ENCODE data around the gene LGR4.

The LGR4 gene

DNA sequence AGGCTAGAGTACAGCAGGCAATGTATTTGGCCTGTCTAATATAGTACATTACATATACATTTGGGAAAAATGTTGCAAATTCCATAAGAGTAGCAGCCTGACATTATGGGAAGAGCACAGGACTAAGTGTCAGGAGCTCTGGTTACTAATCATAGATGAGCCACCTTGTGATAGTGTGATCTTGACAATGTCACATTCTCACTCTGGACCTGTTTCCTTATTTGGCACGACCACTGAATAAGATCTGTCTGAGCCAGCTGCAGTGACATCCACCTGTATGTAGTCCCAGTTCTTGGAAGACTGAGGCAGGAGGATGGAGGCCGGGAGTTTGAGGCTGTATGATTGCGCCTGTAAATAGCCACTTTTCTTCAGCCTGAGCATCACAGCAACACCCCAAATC lies 39.6 kb upstream of the LGR4 start:
- TF ChIP-seq, protein P1, sequence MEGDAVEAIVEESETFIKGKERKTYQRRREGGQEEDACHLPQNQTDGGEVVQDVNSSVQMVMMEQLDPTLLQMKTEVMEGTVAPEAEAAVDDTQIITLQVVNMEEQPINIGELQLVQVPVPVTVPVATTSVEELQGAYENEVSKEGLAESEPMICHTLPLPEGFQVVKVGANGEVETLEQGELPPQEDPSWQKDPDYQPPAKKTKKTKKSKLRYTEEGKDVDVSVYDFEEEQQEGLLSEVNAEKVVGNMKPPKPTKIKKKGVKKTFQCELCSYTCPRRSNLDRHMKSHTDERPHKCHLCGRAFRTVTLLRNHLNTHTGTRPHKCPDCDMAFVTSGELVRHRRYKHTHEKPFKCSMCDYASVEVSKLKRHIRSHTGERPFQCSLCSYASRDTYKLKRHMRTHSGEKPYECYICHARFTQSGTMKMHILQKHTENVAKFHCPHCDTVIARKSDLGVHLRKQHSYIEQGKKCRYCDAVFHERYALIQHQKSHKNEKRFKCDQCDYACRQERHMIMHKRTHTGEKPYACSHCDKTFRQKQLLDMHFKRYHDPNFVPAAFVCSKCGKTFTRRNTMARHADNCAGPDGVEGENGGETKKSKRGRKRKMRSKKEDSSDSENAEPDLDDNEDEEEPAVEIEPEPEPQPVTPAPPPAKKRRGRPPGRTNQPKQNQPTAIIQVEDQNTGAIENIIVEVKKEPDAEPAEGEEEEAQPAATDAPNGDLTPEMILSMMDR (IDR thresholded peaks at IDR 0.05; ENCODE audit: low read depth, low read length, missing control alignments) = no peak
- DNase-seq (ENCODE audit: low read depth) = no peak
- no peak overlapping the region for H3K4me3 ChIP-seq (ENCODE audit: low read depth, low read length)

DNA sequence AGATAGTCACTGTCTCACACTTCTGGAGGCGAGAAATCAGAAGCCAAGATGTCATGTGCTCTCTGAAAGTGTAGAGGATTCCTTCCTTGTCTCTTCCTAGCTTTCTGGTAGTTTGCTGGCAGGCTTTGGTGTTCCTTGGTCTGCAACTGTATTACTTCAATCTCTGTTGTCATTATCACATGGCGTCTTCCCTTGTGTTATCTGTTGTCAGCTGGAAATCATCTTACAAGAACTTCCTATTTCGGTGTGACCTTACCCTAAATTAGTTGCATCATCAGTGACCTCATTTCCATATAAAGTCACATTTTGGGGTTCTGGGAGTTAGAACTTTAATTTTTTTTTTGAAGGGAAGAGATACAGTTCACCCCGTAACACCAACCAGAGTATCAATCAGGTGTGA lies 37.3 kb upstream of the LGR4 start:
- TF ChIP-seq, protein P1 (IDR thresholded peaks at IDR 0.05; ENCODE audit: low read depth, low read length, missing control alignments) = no peak
- no peak overlapping the region for H3K4me3 ChIP-seq (ENCODE audit: low read depth, low read length)
- DNase-seq (ENCODE audit: low read depth) = no peak

DNA sequence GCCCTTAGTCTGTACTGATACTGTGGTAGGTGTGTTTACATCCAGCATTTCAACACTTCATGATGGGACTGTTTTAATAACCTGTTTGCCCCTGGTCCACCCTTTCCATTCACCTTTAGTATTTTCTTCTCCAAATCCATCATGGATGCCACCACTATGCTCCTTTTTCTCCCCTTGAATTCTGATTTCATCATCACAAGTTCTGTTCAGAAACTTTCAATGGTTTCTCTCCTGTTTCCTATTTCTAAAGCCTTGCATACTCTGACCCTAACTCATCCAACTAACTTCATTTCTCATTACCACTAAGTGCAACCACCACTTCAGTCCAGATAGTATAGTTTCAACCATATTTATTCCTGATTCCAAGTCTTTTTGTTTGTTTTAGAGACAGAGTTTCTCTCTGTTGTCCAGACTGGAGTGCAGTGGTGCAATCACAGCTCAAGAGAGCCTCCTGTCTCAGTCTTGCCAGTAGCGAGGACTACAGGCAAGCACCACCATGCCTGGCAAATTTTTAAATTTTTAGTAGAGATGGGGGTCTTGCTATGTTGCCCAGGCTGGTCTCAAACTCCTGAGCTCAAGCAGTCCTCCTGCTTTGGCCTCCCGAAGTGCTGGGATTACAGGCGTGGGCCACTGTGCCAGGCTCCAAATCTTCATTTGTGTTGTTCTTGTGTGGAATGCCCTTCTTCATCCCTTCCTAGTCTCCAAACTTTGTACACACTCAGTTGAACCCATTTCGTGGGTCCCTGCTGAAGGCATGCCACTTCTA lies 35.1 kb upstream of the LGR4 start:
- TF ChIP-seq, protein P1 (IDR thresholded peaks at IDR 0.05; ENCODE audit: low read depth, low read length, missing control alignments) = no peak
- DNase-seq (ENCODE audit: low read depth) = no peak
- H3K4me3 ChIP-seq (ENCODE audit: low read depth, low read length) = peak overlapping the region; percentile 79; the same call in 1 of the 2 replicates

DNA sequence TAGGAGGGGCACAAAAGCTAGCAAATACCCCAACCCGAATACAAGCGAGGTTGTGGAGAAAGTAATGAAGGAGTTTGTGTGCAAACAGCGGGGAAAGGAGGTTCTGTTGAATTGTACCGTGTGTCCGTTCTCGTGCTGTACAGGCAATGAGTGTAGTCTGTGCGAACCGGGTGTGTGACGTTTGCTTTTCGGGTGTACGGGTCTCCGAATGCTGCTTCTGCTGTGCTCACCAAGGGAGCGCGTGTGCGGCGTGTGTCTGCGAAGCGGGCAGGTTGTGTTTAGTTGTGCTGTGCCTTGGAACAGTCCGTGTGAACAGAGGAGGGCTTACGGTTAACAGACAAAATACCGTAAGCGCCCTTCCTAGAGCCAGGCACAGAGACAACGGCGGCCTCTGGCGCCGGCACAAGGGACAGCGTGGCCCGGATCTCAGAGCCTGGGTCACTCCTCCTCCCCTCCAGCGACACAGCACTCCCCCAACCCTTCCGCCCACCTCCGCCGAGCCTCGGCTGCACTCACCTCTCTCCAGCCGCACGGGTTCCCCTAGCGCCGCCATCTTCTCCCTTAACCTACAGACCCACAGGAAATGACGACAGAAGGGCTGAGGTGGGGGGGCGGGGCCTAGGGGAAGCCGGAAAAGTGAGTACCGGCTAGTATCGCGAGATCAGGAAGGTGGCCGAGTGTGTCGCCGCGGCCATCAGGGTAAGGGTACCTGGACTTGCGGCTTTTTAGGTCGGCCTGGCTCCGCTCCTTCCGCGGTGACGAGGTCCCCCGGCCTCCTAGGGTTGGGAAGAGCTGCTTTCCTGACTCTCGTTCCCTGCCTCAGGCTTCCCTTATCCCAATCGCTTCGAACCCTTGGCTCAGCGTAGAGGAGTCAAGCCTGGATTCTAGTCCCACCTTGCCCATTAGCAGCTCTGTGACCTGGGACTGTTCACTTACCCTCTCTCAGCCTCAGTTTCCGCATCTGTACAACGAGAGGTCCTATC lies 33.9 kb upstream of the LGR4 start, which contains the start of gene LIN7C:
TSS of gene LIN7C (minus strand) at position 570 of the 983 bp plus-strand sequence. CDS start at position 553, 17 bp downstream.
- peak within 1 kb of the TSS; percentile 79 for H3K4me3 ChIP-seq (ENCODE audit: low read depth, low read length)
- DNase-seq (ENCODE audit: low read depth) = peak; percentile 88
- TF ChIP-seq, protein P1 (IDR thresholded peaks at IDR 0.05; ENCODE audit: low read depth, low read length, missing control alignments) = peak; percentile 12

DNA sequence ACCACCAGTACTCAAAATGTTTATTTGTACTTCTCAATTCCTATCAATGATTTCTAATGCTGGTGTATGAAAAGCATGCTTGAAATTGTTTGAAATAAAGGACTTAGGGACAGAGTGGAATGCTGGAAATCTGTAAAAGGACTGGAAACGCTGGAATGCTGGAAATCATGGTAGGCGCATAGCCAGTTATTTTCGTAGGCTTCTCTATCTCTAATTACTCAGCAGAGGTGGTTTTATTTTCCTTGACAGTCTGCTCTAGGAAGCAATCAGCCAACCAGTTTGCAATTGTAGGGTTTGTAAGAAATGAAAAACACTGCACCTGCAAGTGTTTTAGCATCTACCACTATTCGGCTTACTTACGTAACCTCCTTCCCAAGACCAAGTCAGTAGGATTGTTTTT lies 33.2 kb upstream of the LGR4 start:
- peak overlapping the region; percentile 79 for H3K4me3 ChIP-seq (ENCODE audit: low read depth, low read length)
- DNase-seq (ENCODE audit: low read depth) = no peak
- TF ChIP-seq, protein P1 (IDR thresholded peaks at IDR 0.05; ENCODE audit: low read depth, low read length, missing control alignments) = no peak

DNA sequence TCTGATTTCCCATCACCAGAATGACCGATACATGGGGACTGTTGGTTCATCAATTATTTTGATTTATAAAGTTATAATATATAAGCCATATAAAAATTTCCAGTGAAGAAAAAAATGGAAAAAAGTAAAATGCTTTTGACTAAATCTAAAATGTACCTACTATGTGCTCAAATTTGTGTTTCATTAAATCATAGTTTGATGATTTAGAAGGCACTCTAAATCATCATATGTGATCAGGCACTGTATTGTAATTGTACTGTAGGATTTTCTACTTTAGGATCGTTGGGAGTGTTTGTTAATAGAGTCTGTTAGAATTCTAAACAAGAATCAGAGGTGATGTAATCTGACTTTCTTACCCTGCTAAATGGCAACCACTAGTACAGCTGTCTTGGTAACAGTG lies 31.6 kb upstream of the LGR4 start:
- H3K4me3 ChIP-seq (ENCODE audit: low read depth, low read length) = no peak overlapping the region
- TF ChIP-seq, protein P1 (IDR thresholded peaks at IDR 0.05; ENCODE audit: low read depth, low read length, missing control alignments) = no peak
- no peak for DNase-seq (ENCODE audit: low read depth)
